MG63 (cell line): ENCODE measurements around the gene SYNRG. TPM values are rescaled to one million over a fixed set of nuclear protein-coding genes. Genes with fewer than 3 reads are reported as not detected.

Experiments used
- DNase-seq: peaks from one replicate; pipeline ENCODE4 v3.0.0-alpha.2; 2020
- H3K27me3 ChIP-seq: fragments of 250-450 bp; sonication (Bioruptor Pico); 2 replicates; pipeline ENCODE4 v1.5.1; 2020; ENCODE audit warnings: mild to moderate bottlenecking, moderate library complexity
- H3K36me3 ChIP-seq: fragments of 250-450 bp; sonication (Bioruptor Pico); 2 replicates; pipeline ENCODE4 v1.5.1; 2020; ENCODE audit warnings: mild to moderate bottlenecking, moderate library complexity
- H3K4me3 ChIP-seq: fragments of 250-450 bp; sonication (Bioruptor Pico); 2 replicates; pipeline ENCODE4 v1.5.1; 2020; ENCODE audit warnings: mild to moderate bottlenecking, moderate library complexity
- H3K9me3 ChIP-seq: fragments of 250-450 bp; sonication (Bioruptor Pico); 2 replicates; pipeline ENCODE4 v1.5.1; 2020; ENCODE audit warnings: mild to moderate bottlenecking, moderate library complexity
- total RNA-seq: library from RNA; depleted of rRNA; stranded (reverse); fragments of >200 nt; shearing (Covaris generic); gene quantifications from 2 replicates; pipeline ENCODE4 v1.2.3, GENCODE V29; 2014; ENCODE audit warnings: low replicate concordance; rRNA removed

The SYNRG gene
- total RNA-seq, 1 experiment from 2014 or later: 8.3 TPM

- DNase-seq: peak; percentile 62
- H3K36me3 ChIP-seq: peaks cover 69% of the 10 kb centered on the region
These were observed 132.6 kb downstream of the SYNRG start for GRCh38 chr17:37476431-37477120.

GRCh38 chr17:37475731-37476420 lies 133.3 kb downstream of the SYNRG start:
- H3K27me3 ChIP-seq: no peaks in the 10 kb centered on the region
- DNase-seq: no peak
- no peaks in the 10 kb centered on the region for H3K9me3 ChIP-seq
- peaks cover 73% of the 10 kb centered on the region for H3K36me3 ChIP-seq
- H3K4me3 ChIP-seq: no peak overlapping the region

More at GRCh38 chr17:37476431-37477120, 132.6 kb downstream of the SYNRG start:
- H3K4me3 ChIP-seq: no peak overlapping the region
- H3K9me3 ChIP-seq: no peaks in the 10 kb centered on the region
- H3K27me3 ChIP-seq: no peaks in the 10 kb centered on the region

- no peak for DNase-seq
- H3K9me3 ChIP-seq: no peaks in the 10 kb centered on the region
- peaks cover 63% of the 10 kb centered on the region for H3K36me3 ChIP-seq
These were observed 139.0 kb downstream of the SYNRG start for GRCh38 chr17:37470181-37470580.

GRCh38 chr17:37466471-37466870 lies 142.7 kb downstream of the SYNRG start:
- DNase-seq: no peak
- Histone ChIP-seq H3K27me3 (no peaks in the 10 kb centered on the region), H3K9me3 (no peaks in the 10 kb centered on the region), H3K4me3 (no peak overlapping the region), H3K36me3 (peaks cover 55% of the 10 kb centered on the region)

More at GRCh38 chr17:37470181-37470580, 139.0 kb downstream of the SYNRG start:
- no peak overlapping the region for H3K4me3 ChIP-seq
- no peaks in the 10 kb centered on the region for H3K27me3 ChIP-seq

GRCh38 chr17:37465069-37465616 lies 144.1 kb downstream of the SYNRG start:
- DNase-seq: no peak
- H3K36me3 ChIP-seq: peaks cover 52% of the 10 kb centered on the region
- no peaks in the 10 kb centered on the region for H3K27me3 ChIP-seq

More at GRCh38 chr17:37465069-37465616, 144.1 kb downstream of the SYNRG start:
- Histone ChIP-seq H3K4me3 (no peak overlapping the region), H3K9me3 (no peaks in the 10 kb centered on the region)

Other genes with a start within 250 kb of the SYNRG start
- gene C17orf78, start 233.4 kb downstream of the SYNRG start, total RNA-seq: not detected in 2 replicates
- 50.9 and 53.7 TPM in 2 replicates for gene ACACA, start 202.6 kb downstream of the SYNRG start, total RNA-seq
- 22.4 and 35.2 TPM in 2 replicates for gene TADA2A, start 202.5 kb downstream of the SYNRG start, total RNA-seq
- gene DUSP14, start 119.5 kb downstream of the SYNRG start, total RNA-seq: 86.6 and 86.9 TPM in 2 replicates
- gene DDX52, start 34.0 kb upstream of the SYNRG start, total RNA-seq: 25.7 and 26.8 TPM in 2 replicates
- gene HNF1B, start 135.6 kb upstream of the SYNRG start, total RNA-seq: not detected in 2 replicates